GM12878 (cell line): ENCODE results near the gene RBM10.

Experiments used
- BCL11A ChIP-seq: IDR thresholded peaks from 2 replicates; pipeline ENCODE4 v1.6.1; 2011; ENCODE audit warnings: low read depth, low read length
- CTCF ChIP-seq, 3 experiments: IDR thresholded peaks in 2 of 3; conservative IDR thresholded peaks in 1 of 3; 2 replicates each; pipeline ENCODE4 v1.5.1; 2011; ENCODE audit warnings: low read depth in 3 of 3, low read length in 3 of 3, mild to moderate bottlenecking in 3 of 3, control low read depth in 2 of 3, moderate library complexity in 2 of 3, inconsistent platforms in 1 of 3, mixed read lengths in 1 of 3; ENCODE audit not compliant: control insufficient read depth in 2 of 3, insufficient read depth in 1 of 3; ENCODE audit errors: extremely low read depth in 1 of 3
- NR2C1 ChIP-seq: fragments of 450-650 bp; IDR thresholded peaks from 2 replicates; pipeline ENCODE4 v1.6.1; 2017; ENCODE audit warnings: antibody characterized with exemption, mild to moderate bottlenecking, moderate library complexity
- PML ChIP-seq: IDR thresholded peaks from 2 replicates; pipeline ENCODE4 v1.6.1; 2012; ENCODE audit warnings: low read length, inconsistent platforms
- POLR2A ChIP-seq: IDR thresholded peaks from 2 replicates; pipeline ENCODE4 v1.6.1; 2011; ENCODE audit warnings: low read depth, mild to moderate bottlenecking, low read length
- RBBP5 ChIP-seq: fragments of 200-600 bp; sonication (generic); conservative IDR thresholded peaks from 2 replicates; pipeline ENCODE4 v1.6.1; 2016
- RELA ChIP-seq: fragments of 450-650 bp; IDR thresholded peaks from 2 replicates; pipeline ENCODE4 v1.8.0; 2014; ENCODE audit warnings: borderline replicate concordance; ENCODE audit not compliant: partially characterized antibody
- REST ChIP-seq: IDR thresholded peaks from 2 replicates; pipeline ENCODE4 v1.6.1; 2012; ENCODE audit warnings: mild to moderate bottlenecking, low read depth, low read length
- RFX5 ChIP-seq: IDR thresholded peaks from 2 replicates; pipeline ENCODE4 v1.6.1; 2011; ENCODE audit warnings: low read depth, low read length, improper control_type of control experiment
- SREBF1 ChIP-seq: IDR thresholded peaks from 2 replicates; pipeline ENCODE4 v1.6.1; 2012; ENCODE audit warnings: mild to moderate bottlenecking, low read length
- TCF7 ChIP-seq: IDR thresholded peaks from 2 replicates; pipeline ENCODE4 v1.6.1; 2014; ENCODE audit warnings: antibody characterized with exemption, borderline replicate concordance
- TF ChIP-seq, protein P1 (sequence below): fragments of 450-650 bp; IDR thresholded peaks from 2 replicates; pipeline ENCODE4 v1.6.1; 2017; ENCODE audit warnings: mild to moderate bottlenecking
- TF ChIP-seq, protein P2 (sequence below): IDR thresholded peaks from 2 replicates; pipeline ENCODE4 v1.6.1; 2012; ENCODE audit warnings: low read depth, low read length, improper control_type of control experiment

- no peak for TF ChIP-seq TCF7
- no peak for TF ChIP-seq RELA
- no peak for TF ChIP-seq RBBP5
- no peak for TF ChIP-seq PML
- no peak for TF ChIP-seq POLR2A
- no peak for TF ChIP-seq NR2C1
- TF ChIP-seq, protein P1, sequence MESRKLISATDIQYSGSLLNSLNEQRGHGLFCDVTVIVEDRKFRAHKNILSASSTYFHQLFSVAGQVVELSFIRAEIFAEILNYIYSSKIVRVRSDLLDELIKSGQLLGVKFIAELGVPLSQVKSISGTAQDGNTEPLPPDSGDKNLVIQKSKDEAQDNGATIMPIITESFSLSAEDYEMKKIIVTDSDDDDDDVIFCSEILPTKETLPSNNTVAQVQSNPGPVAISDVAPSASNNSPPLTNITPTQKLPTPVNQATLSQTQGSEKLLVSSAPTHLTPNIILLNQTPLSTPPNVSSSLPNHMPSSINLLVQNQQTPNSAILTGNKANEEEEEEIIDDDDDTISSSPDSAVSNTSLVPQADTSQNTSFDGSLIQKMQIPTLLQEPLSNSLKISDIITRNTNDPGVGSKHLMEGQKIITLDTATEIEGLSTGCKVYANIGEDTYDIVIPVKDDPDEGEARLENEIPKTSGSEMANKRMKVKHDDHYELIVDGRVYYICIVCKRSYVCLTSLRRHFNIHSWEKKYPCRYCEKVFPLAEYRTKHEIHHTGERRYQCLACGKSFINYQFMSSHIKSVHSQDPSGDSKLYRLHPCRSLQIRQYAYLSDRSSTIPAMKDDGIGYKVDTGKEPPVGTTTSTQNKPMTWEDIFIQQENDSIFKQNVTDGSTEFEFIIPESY, result no peak
- TF ChIP-seq, protein P2, sequence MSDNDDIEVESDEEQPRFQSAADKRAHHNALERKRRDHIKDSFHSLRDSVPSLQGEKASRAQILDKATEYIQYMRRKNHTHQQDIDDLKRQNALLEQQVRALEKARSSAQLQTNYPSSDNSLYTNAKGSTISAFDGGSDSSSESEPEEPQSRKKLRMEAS, result no peak
- TF ChIP-seq RFX5, result no peak
- no peak for TF ChIP-seq BCL11A
- no peak for TF ChIP-seq REST
- TF ChIP-seq CTCF (IDR thresholded peaks at IDR 0.05 in 2 of 3, conservative IDR thresholded peaks at IDR 0.05 in 1 of 3; ENCODE audit: control insufficient read depth in 2 of 3, extremely low read depth in 1 of 3, insufficient read depth in 1 of 3, low read depth in 3 of 3, low read length in 3 of 3), result no peak
- no peak for TF ChIP-seq SREBF1
Measured at GRCh38 chrX:47214435-47215077, 69.5 kb downstream of the RBM10 start.
